ENCODE measurements around the gene NSUN3. TPM values are rescaled to one million over a fixed set of nuclear protein-coding genes. Genes with fewer than 3 reads are reported as not detected.

The NSUN3 gene
- total and polyA plus RNA-seq, 2 donors (not counting 3 experiments of a cell fraction or from before 2014, with no cell fraction given), result 3.4 to 10.7 TPM

DNA sequence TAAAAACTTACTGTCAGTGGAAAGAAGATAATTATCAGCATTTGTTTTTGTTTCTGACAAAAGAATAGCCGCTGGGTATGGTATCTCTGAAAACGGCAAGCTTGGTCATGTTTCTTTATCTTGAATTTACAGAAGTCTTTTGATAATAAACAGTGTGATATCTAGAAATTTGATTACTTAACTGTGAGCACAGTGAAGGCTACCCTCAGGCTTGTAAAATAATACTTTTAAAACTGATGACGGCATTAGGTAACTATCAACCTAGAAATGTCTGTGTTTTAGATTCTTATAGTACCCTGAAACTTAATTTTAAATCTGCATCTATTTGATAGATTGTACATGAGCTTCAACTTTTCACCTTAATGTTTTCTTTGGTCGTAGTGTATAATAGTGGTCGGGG is 43.4 kb downstream of the NSUN3 start:
- DNase-seq (ENCODE audit: low read depth, low spot score) (no peak), FAIRE-seq (no peak)
- Histone ChIP-seq H3K9ac (replicated peaks; ENCODE audit: extremely low read depth, insufficient read depth, low read length) (no peak overlapping the region), H2AFZ (ENCODE audit: low read depth, low read length) (no peak overlapping the region), H3K4me1 (ENCODE audit: control insufficient read depth, extremely low read depth, insufficient read depth, low read length) (no peaks in the 10 kb centered on the region), H3K79me2 (ENCODE audit: control insufficient read depth, insufficient read depth, low read length) (no peaks in the 10 kb centered on the region), H3K36me3 (ENCODE audit: control insufficient read depth in 2 of 2, extremely low read depth in 1 of 2, insufficient read depth in 2 of 2, low read length in 2 of 2) (no peaks in the 10 kb centered on the region), H3K27me3 (ENCODE audit: control insufficient read depth in 2 of 2, insufficient read depth in 2 of 2, low read length in 2 of 2) (no peaks in the 10 kb centered on the region), H3K9me1 (replicated peaks; ENCODE audit: control insufficient read depth, extremely low read depth, insufficient read depth, low read length) (no peaks in the 10 kb centered on the region), H3K4me3 (replicated peaks in 1 of 3; ENCODE audit: insufficient read depth in 1 of 3, low read depth in 1 of 3, low read length in 3 of 3) (no peak overlapping the region), H3K4me2 (ENCODE audit: insufficient read depth, low read length) (no peak overlapping the region), H4K20me1 (replicated peaks; ENCODE audit: control insufficient read depth, extremely low read depth, insufficient read depth, low read length) (no peaks in the 10 kb centered on the region), H3K27ac (ENCODE audit: insufficient read depth, low read depth, low read length) (no peak overlapping the region), H3K9me3 (replicated peaks; ENCODE audit: control insufficient read depth, insufficient read depth, low read length) (no peaks in the 10 kb centered on the region)
- no TSS peak for BruUV-seq (replicated peaks)
- dilution Hi-C loops (cut with MboI; ENCODE audit: extremely low pct_ligation_motif_present, low sequenced_read_pairs) (no loop called here), intact Hi-C loops (cut with micrococcal nuclease) (no loop called here)
- ChIA-PET POLR2A (no interaction called here), CTCF (no interaction called here)
- TF ChIP-seq JUN (IDR thresholded peaks at IDR 0.05; ENCODE audit: borderline replicate concordance, insufficient read depth, insufficient read length, low read depth) (no peak), EZH2 (IDR thresholded peaks at IDR 0.05; ENCODE audit: borderline replicate concordance, low read depth, low read length, severe bottlenecking) (no peak), POLR2A (IDR thresholded peaks at IDR 0.05; ENCODE audit: low read depth, low read length) (no peak), POLR2AphosphoS5 (IDR thresholded peaks at IDR 0.05; ENCODE audit: insufficient read depth, low read depth, low read length) (no peak), GATA2 (IDR thresholded peaks at IDR 0.05; ENCODE audit: insufficient read depth, insufficient read length, low read depth, low read length) (no peak), FOS (IDR thresholded peaks at IDR 0.05; ENCODE audit: borderline replicate concordance, insufficient read depth, low read length) (no peak), MYC (IDR thresholded peaks at IDR 0.05; ENCODE audit: low read depth, low read length) (no peak)
- TF ChIP-seq, protein P1, sequence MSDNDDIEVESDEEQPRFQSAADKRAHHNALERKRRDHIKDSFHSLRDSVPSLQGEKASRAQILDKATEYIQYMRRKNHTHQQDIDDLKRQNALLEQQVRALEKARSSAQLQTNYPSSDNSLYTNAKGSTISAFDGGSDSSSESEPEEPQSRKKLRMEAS (IDR thresholded peaks at IDR 0.05; ENCODE audit: insufficient read depth, insufficient read length), result no peak
- TF ChIP-seq, protein P2, sequence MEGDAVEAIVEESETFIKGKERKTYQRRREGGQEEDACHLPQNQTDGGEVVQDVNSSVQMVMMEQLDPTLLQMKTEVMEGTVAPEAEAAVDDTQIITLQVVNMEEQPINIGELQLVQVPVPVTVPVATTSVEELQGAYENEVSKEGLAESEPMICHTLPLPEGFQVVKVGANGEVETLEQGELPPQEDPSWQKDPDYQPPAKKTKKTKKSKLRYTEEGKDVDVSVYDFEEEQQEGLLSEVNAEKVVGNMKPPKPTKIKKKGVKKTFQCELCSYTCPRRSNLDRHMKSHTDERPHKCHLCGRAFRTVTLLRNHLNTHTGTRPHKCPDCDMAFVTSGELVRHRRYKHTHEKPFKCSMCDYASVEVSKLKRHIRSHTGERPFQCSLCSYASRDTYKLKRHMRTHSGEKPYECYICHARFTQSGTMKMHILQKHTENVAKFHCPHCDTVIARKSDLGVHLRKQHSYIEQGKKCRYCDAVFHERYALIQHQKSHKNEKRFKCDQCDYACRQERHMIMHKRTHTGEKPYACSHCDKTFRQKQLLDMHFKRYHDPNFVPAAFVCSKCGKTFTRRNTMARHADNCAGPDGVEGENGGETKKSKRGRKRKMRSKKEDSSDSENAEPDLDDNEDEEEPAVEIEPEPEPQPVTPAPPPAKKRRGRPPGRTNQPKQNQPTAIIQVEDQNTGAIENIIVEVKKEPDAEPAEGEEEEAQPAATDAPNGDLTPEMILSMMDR (IDR thresholded peaks at IDR 0.05; ENCODE audit: extremely low read depth in 1 of 2, insufficient read depth in 1 of 2, low read depth in 1 of 2, low read length in 2 of 2), result no peak

Data from endothelial cell of umbilical vein (primary cell).